ENCODE data around the gene SNCG. TPM values are rescaled to one million over a fixed set of nuclear protein-coding genes. Genes with fewer than 3 reads are reported as not detected.
"Not testable (repeated sequence)": the region's sequence is repeated elsewhere in the genome, so short reads cannot be mapped to it uniquely, and the experiment has no call there.

SNCG gene
- total RNA-seq, 1 donor from 2014 or later, result not detected

DNA sequence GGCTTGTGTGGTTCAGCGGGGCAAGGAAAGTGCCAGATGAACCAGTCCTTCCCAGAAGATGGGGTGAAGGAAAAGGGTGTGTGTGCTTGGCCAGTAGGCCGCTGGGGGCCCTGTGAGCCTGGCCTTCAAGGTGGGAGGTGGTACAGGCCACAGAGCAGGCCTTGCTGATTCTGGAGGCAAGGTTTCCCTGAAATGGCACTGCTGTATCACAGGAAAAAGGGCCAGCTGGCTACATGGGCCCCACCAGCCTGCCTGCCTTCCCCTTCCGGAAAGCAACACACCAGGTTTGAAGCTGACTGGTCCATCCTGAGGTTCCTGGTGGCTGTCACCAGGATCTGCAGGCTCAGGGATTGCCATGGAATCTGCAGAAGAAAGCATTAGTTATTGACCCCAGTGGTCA lies 13.5 kb upstream of the SNCG start:
- DNase-seq (ENCODE audit: low read depth), result no peak

GRCh38 chr10:86945361-86946212 lies 12.8 kb upstream of the SNCG start:
- DNase-seq (ENCODE audit: low read depth), result peak; percentile 79

- no peak for DNase-seq (ENCODE audit: low read depth)
Measured at GRCh38 chr10:86946213-86947155, 11.9 kb upstream of the SNCG start.

GRCh38 chr10:86947806-86948205 lies 10.6 kb upstream of the SNCG start:
- not testable (repeated sequence) for DNase-seq (ENCODE audit: low read depth)

DNA sequence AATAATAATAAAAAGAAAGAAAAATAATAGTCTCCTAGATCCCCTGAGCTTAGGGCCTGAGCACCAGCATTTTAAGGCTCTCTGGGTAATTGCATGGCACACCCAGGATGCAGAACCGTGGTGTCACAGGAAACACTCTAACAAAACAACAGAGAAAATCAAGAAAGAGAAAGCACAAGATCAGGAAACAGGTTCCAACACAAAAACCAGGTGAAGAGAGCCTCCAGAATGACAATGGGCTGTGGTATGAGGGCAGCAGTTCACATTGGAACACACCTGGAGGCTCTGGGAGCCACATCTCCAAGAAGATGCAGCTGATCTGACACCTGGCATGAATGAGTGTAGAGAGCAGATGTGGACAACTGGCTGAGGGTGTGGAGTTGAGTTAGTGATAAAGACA lies 8.1 kb upstream of the SNCG start:
- DNase-seq (ENCODE audit: low read depth), result no peak

DNA sequence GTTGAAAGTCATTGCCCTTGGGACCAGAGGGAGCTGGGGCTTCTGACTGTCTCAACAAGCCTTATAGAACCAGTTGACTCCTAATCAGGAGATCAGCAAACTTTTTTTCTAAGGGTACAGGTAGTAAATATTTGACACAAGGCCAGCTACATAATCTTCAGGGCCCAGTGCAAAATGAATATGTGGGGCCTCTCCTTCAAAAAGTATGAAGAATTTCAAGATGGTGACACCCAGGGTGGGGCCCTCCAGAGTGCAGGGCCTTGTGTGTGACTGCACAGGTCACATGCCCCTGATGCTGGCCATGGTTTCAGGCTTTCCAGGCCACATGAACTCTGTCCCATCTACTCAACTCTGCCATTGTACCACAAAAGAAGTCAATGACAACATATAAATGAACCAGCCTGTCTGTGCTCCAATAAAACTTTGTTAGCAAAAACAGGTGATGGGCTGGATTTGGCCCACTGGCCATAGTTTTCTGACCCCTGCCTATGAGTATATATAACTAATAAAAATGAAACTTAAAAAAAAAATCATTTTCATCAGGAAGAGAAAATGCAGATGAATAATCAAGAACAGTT lies 7.1 kb upstream of the SNCG start:
- no peak for DNase-seq (ENCODE audit: low read depth)

GRCh38 chr10:86952106-86952505 lies 6.3 kb upstream of the SNCG start:
- DNase-seq (ENCODE audit: low read depth), result no peak

GRCh38 chr10:86952697-86953096 lies 5.7 kb upstream of the SNCG start:
- not testable (repeated sequence) for DNase-seq (ENCODE audit: low read depth)

GRCh38 chr10:86953747-86954680 lies 4.4 kb upstream of the SNCG start:
- DNase-seq (ENCODE audit: low read depth), result no peak

GRCh38 chr10:86954681-86955500 lies 3.5 kb upstream of the SNCG start:
- DNase-seq (ENCODE audit: low read depth), result no peak

- DNase-seq (ENCODE audit: low read depth), result no peak
Measured at GRCh38 chr10:86955501-86956194, 2.8 kb upstream of the SNCG start.

DNA sequence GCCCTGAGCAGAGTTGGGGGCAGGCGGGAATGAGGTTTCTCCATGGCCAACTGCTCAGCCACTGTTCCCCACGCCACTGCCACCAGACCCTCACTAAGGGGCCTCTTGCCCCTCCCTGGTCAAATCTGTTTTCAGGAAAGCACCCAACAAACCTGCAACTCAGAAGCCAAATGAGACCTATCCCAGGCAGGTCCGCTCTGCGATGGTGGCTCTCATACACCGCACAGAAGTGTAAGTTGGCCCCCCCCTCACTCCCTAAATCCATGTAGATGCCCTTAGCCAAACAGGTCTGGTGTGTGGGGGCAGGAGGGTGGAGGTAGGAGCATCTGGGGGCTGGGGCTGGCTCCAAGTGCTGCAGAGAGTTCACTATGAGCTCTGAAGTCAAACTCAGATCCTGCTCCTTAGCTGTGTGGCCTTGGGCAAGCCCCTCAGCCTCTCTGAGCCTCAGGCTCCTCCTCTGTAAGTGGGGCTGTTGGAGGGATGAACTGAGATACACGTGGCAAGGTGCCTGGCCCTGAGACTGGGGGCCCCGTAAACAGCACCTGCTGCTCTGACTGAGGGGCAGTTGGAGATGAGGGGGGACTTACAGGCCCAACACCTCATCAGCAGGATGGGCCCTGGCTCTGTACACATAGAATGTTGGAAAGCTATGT lies 2.1 kb upstream of the SNCG start:
- no peak for DNase-seq (ENCODE audit: low read depth)

DNA sequence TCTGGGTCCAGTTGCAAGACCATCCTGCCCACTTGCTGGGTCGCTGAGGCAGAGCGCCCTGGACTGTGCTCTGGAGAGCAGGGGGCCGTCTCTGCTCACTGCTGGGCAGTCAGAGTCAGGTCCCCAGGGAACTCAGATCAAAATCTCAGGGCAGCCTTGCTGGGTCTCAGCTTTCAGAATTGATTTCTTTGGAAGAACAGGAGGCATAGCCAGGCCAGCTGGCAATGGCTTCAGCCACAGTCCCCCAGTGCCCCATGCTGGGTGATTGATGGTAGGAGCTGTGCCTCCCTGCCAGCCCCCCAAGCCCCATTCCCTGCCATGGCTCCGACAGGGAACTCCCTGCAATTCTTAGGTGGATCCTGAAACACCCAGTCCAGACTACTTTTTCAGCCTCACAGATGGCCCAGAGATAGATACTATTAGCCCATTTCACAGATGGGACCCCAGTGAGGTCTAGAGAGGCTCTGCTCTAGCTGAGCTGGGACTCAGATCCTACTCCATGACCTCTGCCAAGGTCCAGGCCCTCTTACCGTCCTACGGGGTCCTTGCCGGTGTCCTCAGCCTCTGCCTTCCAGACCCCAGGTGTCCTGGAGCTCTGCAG lies 1.5 kb upstream of the SNCG start:
- DNase-seq (ENCODE audit: low read depth), result no peak

DNA sequence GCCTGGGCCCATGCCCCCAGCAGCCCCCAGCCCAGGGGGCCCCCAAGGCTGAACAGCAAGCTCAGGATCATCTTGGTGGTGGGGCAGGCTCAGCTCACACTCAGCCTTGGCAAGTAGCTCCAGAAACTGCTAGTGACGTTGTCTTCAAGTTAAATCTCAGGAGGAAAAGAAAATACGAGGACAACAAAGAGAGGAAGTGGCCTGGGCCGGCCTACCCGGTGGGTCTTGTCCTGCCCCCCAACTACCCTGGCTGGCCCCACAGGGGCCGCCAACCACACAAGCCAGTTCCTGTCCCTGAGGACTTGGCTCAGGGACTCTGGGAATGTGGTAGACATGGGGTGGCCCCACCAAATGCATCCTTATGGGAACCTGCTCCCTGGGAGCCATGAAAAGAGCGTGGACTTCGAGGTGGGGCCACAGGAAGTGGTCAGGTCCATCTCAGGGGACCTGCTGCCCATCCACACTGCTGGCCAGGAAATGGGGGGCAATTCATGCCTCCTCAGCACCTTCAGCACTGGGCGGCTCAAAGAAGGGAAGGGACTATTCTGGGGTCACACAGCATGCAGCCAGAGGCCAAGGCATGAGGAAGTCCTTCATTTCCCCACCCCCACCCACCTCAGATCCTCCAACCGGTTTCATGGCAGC lies 806 bp upstream of the SNCG start, which contains the start of gene MMRN2:
MMRN2 (minus strand) TSS at position 145 of the 645 bp plus-strand sequence; CDS start at position 71, 74 bp downstream.
- no peak for DNase-seq (ENCODE audit: low read depth)

- no peak for DNase-seq (ENCODE audit: low read depth)
Measured at GRCh38 chr10:86958901-86959736, 720 bp downstream of the SNCG start.

GRCh38 chr10:86959737-86960002 lies 1.3 kb downstream of the SNCG start:
- DNase-seq (ENCODE audit: low read depth), result no peak

All from myocyte (in vitro differentiated cells).